Upper lobe of left lung (tissue), 6 donors: ENCODE data around the gene OPN1SW. TPM values are rescaled to one million over a fixed set of nuclear protein-coding genes. Genes with fewer than 3 reads are reported as not detected.

Experiments
- ATAC-seq, 2 donors: fragments of 200-7000 bp; cut with Tn5 transposase; one replicate each; pipeline ENCODE4 v1.9.1; 2022; ENCODE audit warnings: mild to moderate bottlenecking in 2 of 2, moderate library complexity in 2 of 2; ENCODE audit not compliant: low FRiP score in 2 of 2
- DNase-seq, 2 donors: peaks; one replicate each; pipeline ENCODE4 v3.0.0-alpha.2; 2019 to 2020
- H3K27ac ChIP-seq, 4 donors: fragments of 200-600 bp; sonication (generic); one replicate each; pipeline ENCODE4 v1.5.1; 2016 to 2019
- H3K27me3 ChIP-seq, 4 donors: fragments of 200-600 bp; sonication (generic); one replicate each; pipeline ENCODE4 v1.5.1; 2017 to 2019
- H3K36me3 ChIP-seq, 4 donors: fragments of 200-600 bp; sonication (generic); one replicate each; pipeline ENCODE4 v1.5.1; 2016 to 2019
- H3K4me1 ChIP-seq, 4 donors: fragments of 200-600 bp; sonication (generic); one replicate each; pipeline ENCODE4 v1.5.1; 2018 to 2019
- H3K4me3 ChIP-seq, 4 donors: fragments of 200-600 bp; sonication (generic); one replicate each; pipeline ENCODE4 v1.5.1; 2017 to 2019; ENCODE audit warnings: mild to moderate bottlenecking in 2 of 4, moderate library complexity in 1 of 4
- H3K9me3 ChIP-seq, 4 donors: fragments of 200-600 bp; sonication (generic); one replicate each; pipeline ENCODE4 v1.5.1; 2018 to 2019
- EP300 ChIP-seq, 4 donors: sonication (generic); formaldehyde crosslinking; IDR thresholded peaks; one replicate each; pipeline ENCODE4 v1.5.1; 2017; ENCODE audit warnings: antibody characterized with exemption in 4 of 4, control low read depth in 2 of 4
- POLR2A ChIP-seq, 4 donors: fragments of 450-650 bp; IDR thresholded peaks; one replicate each; pipeline ENCODE4 v1.5.1; 2016 to 2017; ENCODE audit warnings: antibody characterized with exemption in 4 of 4, mild to moderate bottlenecking in 2 of 4
- POLR2AphosphoS5 ChIP-seq, 2 donors: sonication (generic); formaldehyde crosslinking; IDR thresholded peaks; one replicate each; pipeline ENCODE4 v1.5.1; 2017; ENCODE audit warnings: antibody characterized with exemption in 2 of 2
- WGBS, 2 donors: methylation state at CpG; one replicate each; pipeline ENCODE4 v1.1.5; 2017 to 2018; 5-methylcytosine and 5-hydroxymethylcytosine counted together
- total RNA-seq, 6 donors: library from RNA; depleted of rRNA in 4 of 6; stranded (reverse); fragments of >200 nt in 4 of 6; gene quantifications; one replicate each; pipeline versions ENCODE4 v1.1.0 to v1.2.1, GENCODE V29; 2016 to 2021
- TF ChIP-seq, protein P1 (sequence below), 6 experiments: fragments of 450-650 bp in 4 of 6; fragments of 200-600 bp in 2 of 6; sonication (generic) in 2 of 6; IDR thresholded peaks; one replicate each; pipeline ENCODE4 v1.5.1; 2016 to 2019; ENCODE audit warnings: antibody characterized with exemption in 6 of 6
- donor health status: DM: no; HTN: no; CAD: no; lungs with moderate emphysema.
- donor health status: DM: no; HTN: yes; CAD: no; lungs with severe emphysema.

The OPN1SW gene
- total RNA-seq, 6 donors from 2014 or later = not detected

DNA sequence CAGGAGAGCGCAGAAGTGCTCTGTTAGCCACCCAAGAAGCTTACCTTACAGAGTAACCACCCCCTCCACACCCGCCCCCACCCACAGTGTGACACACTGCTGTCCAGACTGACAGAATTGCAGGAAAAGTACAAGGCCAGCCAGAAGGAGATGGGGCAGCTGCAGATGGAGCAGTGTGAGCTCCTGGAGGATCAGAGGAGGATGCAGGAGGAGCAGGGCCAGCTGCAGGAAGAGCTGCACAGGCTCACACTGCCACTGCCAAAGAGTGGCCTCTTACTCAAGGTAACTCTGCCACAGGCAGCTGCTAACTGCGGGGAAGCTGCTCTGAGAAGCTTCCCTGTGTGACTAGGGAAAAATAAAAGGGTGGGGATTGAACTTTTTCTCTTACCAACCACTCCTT is 33.8 kb upstream of the OPN1SW start:
- Histone ChIP-seq H3K36me3 (no peaks in the 10 kb centered on the region), H3K27ac (no peak overlapping the region), H3K27me3 (no peaks in the 10 kb centered on the region), H3K4me3 (no peak overlapping the region), H3K9me3 (no peaks in the 10 kb centered on the region), H3K4me1 (peaks cover 0 to 5% (median 0%) of the 10 kb centered on the region in 4 donors)
- DNase-seq (no peak), ATAC-seq (no peak)
- TF ChIP-seq POLR2A (IDR thresholded peaks at IDR 0.05) (no peak), EP300 (IDR thresholded peaks at IDR 0.05) (no peak), POLR2AphosphoS5 (IDR thresholded peaks at IDR 0.05) (no peak)
- TF ChIP-seq, protein P1, sequence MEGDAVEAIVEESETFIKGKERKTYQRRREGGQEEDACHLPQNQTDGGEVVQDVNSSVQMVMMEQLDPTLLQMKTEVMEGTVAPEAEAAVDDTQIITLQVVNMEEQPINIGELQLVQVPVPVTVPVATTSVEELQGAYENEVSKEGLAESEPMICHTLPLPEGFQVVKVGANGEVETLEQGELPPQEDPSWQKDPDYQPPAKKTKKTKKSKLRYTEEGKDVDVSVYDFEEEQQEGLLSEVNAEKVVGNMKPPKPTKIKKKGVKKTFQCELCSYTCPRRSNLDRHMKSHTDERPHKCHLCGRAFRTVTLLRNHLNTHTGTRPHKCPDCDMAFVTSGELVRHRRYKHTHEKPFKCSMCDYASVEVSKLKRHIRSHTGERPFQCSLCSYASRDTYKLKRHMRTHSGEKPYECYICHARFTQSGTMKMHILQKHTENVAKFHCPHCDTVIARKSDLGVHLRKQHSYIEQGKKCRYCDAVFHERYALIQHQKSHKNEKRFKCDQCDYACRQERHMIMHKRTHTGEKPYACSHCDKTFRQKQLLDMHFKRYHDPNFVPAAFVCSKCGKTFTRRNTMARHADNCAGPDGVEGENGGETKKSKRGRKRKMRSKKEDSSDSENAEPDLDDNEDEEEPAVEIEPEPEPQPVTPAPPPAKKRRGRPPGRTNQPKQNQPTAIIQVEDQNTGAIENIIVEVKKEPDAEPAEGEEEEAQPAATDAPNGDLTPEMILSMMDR (IDR thresholded peaks at IDR 0.05) = no peak
- 81 to 97% methylated on average over 2 to 3 of the region's 3 CpGs for WGBS, 2 donors

DNA sequence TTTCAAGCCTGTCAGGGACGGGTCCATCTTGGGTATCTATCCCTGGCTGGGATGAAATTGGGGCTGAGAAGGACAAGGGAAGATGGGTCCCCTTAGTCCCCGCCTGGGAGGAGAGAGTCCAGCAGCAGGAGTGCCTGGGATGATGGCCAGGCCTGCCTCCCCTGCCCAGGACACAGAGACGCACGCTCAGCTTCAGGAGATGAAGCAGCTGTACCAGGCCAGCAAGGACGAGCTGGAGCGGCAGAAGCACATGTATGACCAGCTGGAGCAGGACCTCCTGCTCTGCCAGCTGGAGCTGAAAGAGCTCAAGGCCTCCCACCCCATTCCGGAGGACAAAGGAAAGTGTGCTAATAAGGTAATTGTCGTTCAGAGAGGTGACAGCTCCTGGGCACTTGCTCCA is 31.6 kb upstream of the OPN1SW start:
- Histone ChIP-seq H3K27me3 (no peaks in the 10 kb centered on the region), H3K36me3 (no peaks in the 10 kb centered on the region), H3K4me3 (no peak overlapping the region), H3K27ac (no peak overlapping the region), H3K4me1 (no peaks in the 10 kb centered on the region), H3K9me3 (no peaks in the 10 kb centered on the region)
- DNase-seq (no peak), ATAC-seq (no peak)
- 85 to 93% methylated on average over 8 of the region's 8 CpGs for WGBS, 2 donors
- TF ChIP-seq POLR2A (IDR thresholded peaks at IDR 0.05) (no peak), EP300 (IDR thresholded peaks at IDR 0.05) (no peak), POLR2AphosphoS5 (IDR thresholded peaks at IDR 0.05) (no peak)
- TF ChIP-seq, protein P1 (IDR thresholded peaks at IDR 0.05) = no peak

GRCh38 chr7:128805225-128805624 is 29.6 kb upstream of the OPN1SW start:
- no peak overlapping the region for H3K4me3 ChIP-seq
- no peak overlapping the region for H3K27ac ChIP-seq
- no peaks in the 10 kb centered on the region for H3K9me3 ChIP-seq
- H3K4me1 ChIP-seq = no peaks in the 10 kb centered on the region
- ATAC-seq = no peak
- no peak for DNase-seq
- H3K27me3 ChIP-seq = no peaks in the 10 kb centered on the region
- WGBS, 2 donors = 94 to 100% methylated on average over 5 of the region's 5 CpGs
- TF ChIP-seq POLR2AphosphoS5 (IDR thresholded peaks at IDR 0.05) (no peak), EP300 (IDR thresholded peaks at IDR 0.05) (no peak), POLR2A (IDR thresholded peaks at IDR 0.05) (no peak)
- TF ChIP-seq, protein P1 (IDR thresholded peaks at IDR 0.05) = no peak
- H3K36me3 ChIP-seq = no peaks in the 10 kb centered on the region

DNA sequence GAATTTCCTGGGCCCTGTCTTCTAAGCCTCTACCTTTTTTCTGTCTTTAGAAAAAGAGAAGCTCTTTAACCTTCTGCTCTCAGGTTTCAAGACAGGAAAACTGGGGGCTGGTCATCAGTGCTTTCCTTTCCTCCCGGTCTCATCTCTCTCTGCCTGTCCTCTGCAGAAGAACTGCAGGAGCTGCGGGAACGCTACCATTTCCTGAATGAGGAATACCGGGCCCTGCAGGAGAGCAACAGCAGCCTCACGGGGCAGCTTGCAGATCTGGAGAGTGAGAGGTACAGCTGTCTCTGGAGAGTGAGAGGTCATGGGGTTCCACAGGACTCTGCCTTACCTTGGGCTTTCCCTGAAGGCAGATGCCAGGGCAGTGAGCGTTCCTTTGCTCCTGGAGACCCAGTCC is 28.9 kb upstream of the OPN1SW start:
- no peaks in the 10 kb centered on the region for H3K36me3 ChIP-seq
- 76 to 87% methylated on average over 5 to 6 of the region's 6 CpGs for WGBS, 2 donors
- H3K4me3 ChIP-seq = no peak overlapping the region
- no peak overlapping the region for H3K27ac ChIP-seq
- no peaks in the 10 kb centered on the region for H3K27me3 ChIP-seq
- no peaks in the 10 kb centered on the region for H3K4me1 ChIP-seq
- H3K9me3 ChIP-seq = no peaks in the 10 kb centered on the region
- no peak for ATAC-seq
- DNase-seq = no peak
- no peak for TF ChIP-seq EP300 (IDR thresholded peaks at IDR 0.05)
- no peak for TF ChIP-seq POLR2AphosphoS5 (IDR thresholded peaks at IDR 0.05)
- TF ChIP-seq POLR2A (IDR thresholded peaks at IDR 0.05) = no peak
- TF ChIP-seq, protein P1 (IDR thresholded peaks at IDR 0.05) = no peak

GRCh38 chr7:128801667-128802418 is 26.2 kb upstream of the OPN1SW start:
- Histone ChIP-seq H3K4me1 (no peaks in the 10 kb centered on the region), H3K27ac (no peak overlapping the region), H3K9me3 (no peaks in the 10 kb centered on the region), H3K36me3 (no peaks in the 10 kb centered on the region), H3K27me3 (no peaks in the 10 kb centered on the region), H3K4me3 (no peak overlapping the region)
- WGBS, 2 donors = 88 to 92% methylated on average over 2 of the region's 2 CpGs
- no peak for TF ChIP-seq POLR2AphosphoS5 (IDR thresholded peaks at IDR 0.05)
- no peak for TF ChIP-seq EP300 (IDR thresholded peaks at IDR 0.05)
- TF ChIP-seq, protein P1 (IDR thresholded peaks at IDR 0.05) = no peak
- no peak for TF ChIP-seq POLR2A (IDR thresholded peaks at IDR 0.05)
- ATAC-seq = no peak
- no peak for DNase-seq
